HepG2 (cell line): ENCODE results near the gene DGKB.

Experiments
- JUNB ChIP-seq: sonication (generic); formaldehyde crosslinking; IDR thresholded peaks from 2 replicates; pipeline ENCODE4 v1.8.0; 2022; ENCODE audit warnings: missing genetic modification reagents, mild to moderate bottlenecking, borderline replicate concordance
- MYC ChIP-seq: sonication (generic); formaldehyde crosslinking; IDR thresholded peaks from 2 replicates; pipeline ENCODE4 v1.9.0; 2021; ENCODE audit warnings: missing genetic modification reagents, borderline replicate concordance
- POLR2A ChIP-seq, 2 experiments: IDR thresholded peaks; 2 replicates each; pipeline ENCODE4 v1.6.1; 2011; ENCODE audit warnings: low read depth in 2 of 2, low read length in 2 of 2, mild to moderate bottlenecking in 1 of 2, moderate library complexity in 1 of 2; ENCODE audit not compliant: insufficient read depth in 1 of 2
- SP2 ChIP-seq: sonication (generic); formaldehyde crosslinking; IDR thresholded peaks from 2 replicates; pipeline ENCODE4 v1.5.1; 2020; ENCODE audit warnings: mild to moderate bottlenecking, missing genetic modification reagents
- SRF ChIP-seq: IDR thresholded peaks from 2 replicates; pipeline ENCODE4 v1.6.1; 2011; ENCODE audit warnings: mild to moderate bottlenecking, low read depth, low read length, moderate library complexity
- TF ChIP-seq, protein P1 (sequence below): sonication (generic); formaldehyde crosslinking; IDR thresholded peaks from 2 replicates; pipeline ENCODE4 v1.4.0; 2020; ENCODE audit warnings: missing genetic modification reagents, borderline replicate concordance

DNA sequence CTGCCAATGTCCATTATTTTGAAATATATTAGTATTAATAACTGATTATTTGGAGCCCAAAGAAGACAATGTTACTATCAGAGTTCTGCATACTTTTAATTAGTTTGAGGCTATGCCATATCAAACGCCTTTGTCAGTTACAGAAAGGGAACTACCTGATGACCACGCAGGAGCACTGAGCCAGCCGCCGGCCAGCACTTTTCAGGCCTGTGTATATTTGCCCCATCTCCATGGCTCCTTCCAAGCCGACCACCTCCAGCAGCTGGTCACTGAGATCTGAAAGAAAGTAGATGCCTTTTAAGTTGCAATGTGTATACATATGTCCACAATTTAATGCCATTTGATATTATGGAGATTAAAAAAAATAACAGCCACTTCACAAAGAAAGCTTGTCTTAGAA lies 724.7 kb downstream of the DGKB start:
- TF ChIP-seq, protein P1, sequence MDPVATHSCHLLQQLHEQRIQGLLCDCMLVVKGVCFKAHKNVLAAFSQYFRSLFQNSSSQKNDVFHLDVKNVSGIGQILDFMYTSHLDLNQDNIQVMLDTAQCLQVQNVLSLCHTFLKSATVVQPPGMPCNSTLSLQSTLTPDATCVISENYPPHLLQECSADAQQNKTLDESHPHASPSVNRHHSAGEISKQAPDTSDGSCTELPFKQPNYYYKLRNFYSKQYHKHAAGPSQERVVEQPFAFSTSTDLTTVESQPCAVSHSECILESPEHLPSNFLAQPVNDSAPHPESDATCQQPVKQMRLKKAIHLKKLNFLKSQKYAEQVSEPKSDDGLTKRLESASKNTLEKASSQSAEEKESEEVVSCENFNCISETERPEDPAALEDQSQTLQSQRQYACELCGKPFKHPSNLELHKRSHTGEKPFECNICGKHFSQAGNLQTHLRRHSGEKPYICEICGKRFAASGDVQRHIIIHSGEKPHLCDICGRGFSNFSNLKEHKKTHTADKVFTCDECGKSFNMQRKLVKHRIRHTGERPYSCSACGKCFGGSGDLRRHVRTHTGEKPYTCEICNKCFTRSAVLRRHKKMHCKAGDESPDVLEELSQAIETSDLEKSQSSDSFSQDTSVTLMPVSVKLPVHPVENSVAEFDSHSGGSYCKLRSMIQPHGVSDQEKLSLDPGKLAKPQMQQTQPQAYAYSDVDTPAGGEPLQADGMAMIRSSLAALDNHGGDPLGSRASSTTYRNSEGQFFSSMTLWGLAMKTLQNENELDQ (CRISPR knock-in tag): no peak
- TF ChIP-seq POLR2A (IDR thresholded peaks at IDR 0.05; ENCODE audit: insufficient read depth in 1 of 2, low read depth in 2 of 2, low read length in 2 of 2) (no peak), JUNB (CRISPR knock-in tag) (no peak), MYC (no peak), SRF (no peak), SP2 (no peak)
